HG03575 (cell line): ENCODE results near the gene TEAD4.

ENCODE experiments used
- ATAC-seq: cut with Tn5 transposase; IDR thresholded peaks from one replicate; pipeline ENCODE4 v1.9.1; 2021; ENCODE audit not compliant: unreplicated experiment, insufficient number of reproducible peaks, low FRiP score; ENCODE audit errors: extremely low read depth

Gene TEAD4

DNA sequence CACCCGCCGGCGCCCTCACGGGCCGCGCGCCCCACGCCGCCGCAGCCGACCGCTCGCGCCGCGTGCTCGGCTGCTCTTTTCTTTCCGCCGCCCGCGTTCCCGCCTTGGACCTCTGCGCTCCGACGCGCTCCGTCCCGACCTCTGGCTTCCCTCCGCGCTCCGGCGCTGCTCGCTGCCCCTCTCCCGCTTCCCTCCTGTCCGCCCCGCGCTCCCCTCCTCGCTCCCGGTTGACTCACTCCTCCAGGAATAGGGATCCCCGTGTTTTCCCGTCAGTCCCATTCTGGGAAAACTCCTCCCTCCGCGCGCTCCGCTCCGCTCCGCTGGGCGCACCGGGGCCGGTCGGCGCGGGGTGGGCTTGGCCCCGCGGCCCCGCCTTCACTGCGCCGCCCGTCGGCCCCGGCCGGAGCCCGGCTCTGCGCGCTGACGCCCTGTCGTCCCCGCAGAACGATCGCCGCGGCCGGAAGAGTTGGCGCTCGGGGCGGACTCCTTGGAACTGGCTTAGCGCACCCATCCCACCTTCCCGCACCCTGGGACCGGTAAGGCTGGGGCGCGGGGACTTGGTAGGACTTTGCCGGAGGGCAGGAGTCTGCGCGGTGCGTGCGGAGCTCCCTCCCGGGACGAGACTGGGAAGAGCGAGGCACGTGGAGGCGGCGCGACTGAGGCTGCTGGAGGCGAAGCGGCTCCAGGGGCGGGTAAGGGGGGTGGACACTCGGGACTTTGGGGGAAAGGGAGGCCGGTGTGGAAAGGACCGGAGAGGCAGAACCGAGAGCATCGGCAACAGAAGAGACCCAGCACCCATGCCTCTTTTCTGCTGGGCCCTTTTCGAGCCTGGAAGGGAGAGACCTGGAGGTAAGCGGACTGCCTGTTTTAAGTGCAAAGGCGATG lies 550 bp downstream of the TEAD4 start:
- no peak for ATAC-seq

- ATAC-seq, result no peak
Measured at GRCh38 chr12:2960390-2960956, 1.3 kb downstream of the TEAD4 start.

DNA sequence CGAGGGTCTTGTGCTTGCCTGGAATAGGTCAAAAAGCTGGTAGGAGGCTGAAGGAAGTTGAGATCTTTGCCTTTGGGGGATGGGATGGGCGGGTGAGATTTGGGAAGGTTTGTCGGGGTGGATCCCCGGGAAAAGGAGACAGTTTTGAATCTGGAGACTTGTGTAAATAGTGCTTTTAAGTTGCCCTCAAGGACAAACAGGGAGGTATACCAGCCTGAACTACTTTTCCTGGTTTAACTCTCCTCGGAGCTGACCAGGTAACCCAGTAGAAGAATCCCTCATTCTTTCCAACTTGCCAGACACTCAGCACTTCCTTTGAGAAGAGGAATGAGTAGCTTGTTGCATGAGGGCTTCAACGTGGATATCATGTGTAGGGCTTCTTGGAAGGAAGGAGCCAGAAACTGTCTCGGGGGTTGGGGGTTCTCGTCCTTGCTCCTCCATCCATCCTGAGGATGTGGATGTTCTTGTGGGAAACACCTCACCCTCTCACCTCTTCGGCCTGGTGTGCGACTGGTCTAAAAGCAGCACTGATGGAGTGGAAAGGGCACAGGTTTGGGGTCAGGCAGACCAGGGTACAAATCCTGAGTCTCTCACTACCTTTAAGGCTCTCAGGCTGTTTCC lies 1.9 kb downstream of the TEAD4 start:
- ATAC-seq, result no peak

GRCh38 chr12:2961705-2962104 lies 2.5 kb downstream of the TEAD4 start:
- no peak for ATAC-seq

DNA sequence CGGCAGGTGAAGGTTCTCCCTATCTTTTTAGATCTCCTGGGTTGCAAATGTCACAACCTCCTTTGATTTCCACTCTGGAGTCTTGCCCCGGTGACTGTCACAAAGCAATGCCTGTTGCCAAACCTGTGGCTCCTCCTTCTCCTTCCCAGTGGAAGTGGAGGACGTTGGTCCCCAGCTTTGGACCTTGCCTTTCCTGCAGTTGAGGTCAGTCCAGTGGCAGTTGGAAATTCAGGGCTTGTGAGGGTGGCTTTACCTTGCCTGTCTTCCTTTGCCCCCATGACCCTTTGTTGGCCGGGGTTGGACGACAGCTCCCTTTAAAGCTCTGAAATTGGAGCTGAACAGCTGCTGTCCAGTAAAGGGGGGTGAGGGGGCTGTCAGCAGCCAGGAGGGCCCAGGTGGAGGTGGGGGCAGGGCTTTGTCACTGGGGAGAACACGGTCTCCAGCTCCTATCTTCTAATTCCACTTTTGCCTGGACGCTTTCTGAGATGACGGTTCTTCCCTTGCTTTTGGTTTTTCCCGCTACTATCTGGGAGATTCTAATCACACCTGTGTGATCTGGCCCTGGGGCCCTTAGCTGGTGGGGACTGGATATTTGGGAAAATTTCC lies 4.1 kb downstream of the TEAD4 start:
- no peak for ATAC-seq

GRCh38 chr12:2963760-2964292 lies 4.6 kb downstream of the TEAD4 start:
- ATAC-seq, result no peak

DNA sequence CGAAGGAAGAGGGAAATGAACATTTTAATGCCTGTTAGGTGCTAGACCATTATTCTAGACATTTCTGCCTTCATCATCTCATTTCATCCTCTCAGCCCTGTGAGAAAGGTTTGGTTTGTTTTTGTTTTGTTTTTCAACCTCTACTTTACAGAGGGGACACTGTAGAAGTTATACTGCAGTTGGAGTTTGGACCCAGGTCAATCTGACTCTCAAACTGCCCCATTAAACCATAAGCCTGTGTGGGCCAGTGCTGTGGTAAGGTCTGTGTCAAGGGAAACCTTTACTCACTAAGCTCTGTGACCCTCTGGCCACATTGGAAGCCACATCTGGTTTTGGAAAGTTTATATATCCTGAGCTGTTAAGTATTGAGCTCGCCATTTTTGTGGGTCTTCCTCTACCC lies 8.5 kb downstream of the TEAD4 start:
- ATAC-seq, result no peak

GRCh38 chr12:2970744-2971143 lies 11.5 kb downstream of the TEAD4 start:
- no peak for ATAC-seq

GRCh38 chr12:2973566-2973965 lies 14.4 kb downstream of the TEAD4 start:
- no peak for ATAC-seq

- ATAC-seq, result no peak
Measured at GRCh38 chr12:2974560-2974971, 15.4 kb downstream of the TEAD4 start.

DNA sequence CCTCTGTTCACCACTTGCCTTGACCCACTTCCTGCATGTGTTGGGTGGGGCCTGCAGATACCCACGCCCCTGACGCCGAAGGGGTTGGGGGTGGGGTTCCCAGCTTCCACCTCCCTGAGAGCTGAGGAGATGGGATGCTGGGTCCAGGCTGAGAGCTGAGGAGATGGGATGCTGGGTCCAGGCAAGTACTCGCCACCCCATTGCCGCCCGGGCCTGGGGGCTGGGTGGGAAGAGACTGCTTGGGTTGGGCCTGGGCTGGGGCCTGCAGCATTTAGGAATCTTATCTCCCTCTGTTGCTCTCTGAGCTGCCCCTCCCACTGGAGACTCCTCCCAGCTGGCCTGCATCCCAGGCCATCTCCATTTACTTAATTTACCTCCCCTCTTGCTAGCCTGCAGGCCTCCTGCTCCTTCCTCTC lies 17.4 kb downstream of the TEAD4 start:
- ATAC-seq, result no peak

DNA sequence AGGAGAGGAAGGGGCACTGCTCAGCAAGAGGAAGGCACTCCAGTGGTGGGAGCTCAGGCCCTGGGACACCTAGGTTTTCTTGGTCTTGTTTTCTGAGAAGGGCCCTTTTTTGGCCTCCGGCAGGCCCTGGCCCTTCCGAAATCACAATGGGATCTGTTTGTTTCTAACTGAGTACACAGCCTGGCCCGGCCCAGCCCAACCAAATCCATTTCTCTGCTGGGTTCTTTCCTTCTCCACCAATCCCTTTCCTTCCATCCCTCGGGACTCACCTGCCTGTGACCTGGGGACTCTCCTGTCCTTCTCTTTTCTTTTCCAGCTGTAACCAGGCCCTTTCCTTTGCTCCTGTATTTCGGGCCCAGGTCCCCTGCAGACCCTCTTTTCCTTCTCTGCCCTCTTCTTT lies 18.6 kb downstream of the TEAD4 start:
- no peak for ATAC-seq

GRCh38 chr12:2979806-2980205 lies 20.6 kb downstream of the TEAD4 start:
- ATAC-seq, result no peak

DNA sequence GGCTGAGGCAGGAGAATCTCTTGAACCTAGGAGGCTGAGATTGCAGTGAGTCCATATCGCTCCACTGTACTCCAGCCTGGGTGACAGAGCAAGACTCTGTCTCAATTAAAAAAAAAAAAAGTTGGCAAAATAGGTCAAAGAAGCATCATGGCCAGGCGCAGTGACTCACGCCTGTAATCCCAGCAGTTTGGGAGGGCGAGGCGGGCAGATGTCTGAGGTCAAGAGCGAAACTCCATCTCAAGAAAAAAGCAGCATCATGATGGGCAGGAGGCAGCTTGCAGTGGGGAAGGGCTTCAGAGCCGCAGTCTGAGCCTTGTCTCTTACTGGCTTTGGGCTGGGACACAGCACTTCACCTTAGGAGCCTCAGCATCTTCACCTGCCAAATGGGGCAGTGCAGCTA lies 21.4 kb downstream of the TEAD4 start:
- no peak for ATAC-seq

- ATAC-seq, result no peak
Measured at GRCh38 chr12:2982361-2982760, 23.2 kb downstream of the TEAD4 start.

DNA sequence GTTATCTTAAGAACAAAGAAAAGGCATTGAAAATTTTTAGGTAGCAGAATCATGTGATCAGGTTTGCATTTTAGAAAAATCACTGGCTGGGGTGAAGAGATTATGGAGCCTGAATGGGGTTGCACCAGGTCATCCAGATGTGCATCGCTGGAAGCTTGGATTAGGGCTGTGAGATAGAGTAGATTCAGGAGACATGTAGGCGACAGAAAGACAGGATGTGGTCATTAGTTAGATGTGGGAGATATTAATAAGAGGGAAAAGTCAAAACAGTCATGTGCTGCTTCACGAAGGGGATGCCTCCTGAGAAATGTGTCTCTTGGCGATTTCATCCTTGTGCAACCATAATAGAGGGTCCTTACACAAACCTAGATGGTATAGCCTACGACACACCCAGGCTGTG lies 25.1 kb downstream of the TEAD4 start:
- no peak for ATAC-seq

DNA sequence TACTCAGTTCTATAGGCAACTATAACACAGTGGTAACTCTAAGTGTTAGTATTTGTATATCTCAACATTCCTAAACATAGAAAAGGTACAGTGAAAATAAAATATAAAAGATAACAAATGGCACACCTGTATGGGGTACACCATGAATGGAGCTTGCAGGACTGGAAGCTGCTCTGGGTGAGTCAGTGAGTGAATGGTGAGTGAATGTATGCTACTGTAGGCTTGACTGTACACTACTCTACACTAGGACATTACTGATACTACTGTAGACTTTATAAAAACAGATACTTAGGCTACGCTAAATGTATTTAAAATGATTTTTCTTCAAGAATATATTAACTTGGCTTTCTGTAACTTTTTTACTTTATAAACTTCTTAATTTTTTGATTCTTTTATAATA lies 25.5 kb downstream of the TEAD4 start:
- ATAC-seq, result no peak

GRCh38 chr12:2986876-2987275 lies 27.7 kb downstream of the TEAD4 start:
- no peak for ATAC-seq

GRCh38 chr12:2988494-2988893 lies 29.3 kb downstream of the TEAD4 start:
- no peak for ATAC-seq

GRCh38 chr12:2992724-2993123 lies 33.5 kb downstream of the TEAD4 start:
- no peak for ATAC-seq
